CD14-positive monocyte (primary cell): ENCODE measurements around the gene FAM47E. TPM values are rescaled to one million over a fixed set of nuclear protein-coding genes. Genes with fewer than 3 reads are reported as not detected.

Source experiments
- DNase-seq, 3 donors: peaks; one replicate each; pipeline ENCODE4 v3.0.0-alpha.2; 2011 to 2022
- H2AFZ ChIP-seq: 2 replicates; pipeline ENCODE4 v1.6.0; 2012; ENCODE audit warnings: mild to moderate bottlenecking, low read depth, low read length, inconsistent platforms; ENCODE audit not compliant: insufficient read depth, poor library complexity, severe bottlenecking
- H3K27ac ChIP-seq, 2 donors: 1 replicate in 1 of 2; 2 replicates in 1 of 2; pipeline ENCODE4 v1.5.1; 2012 to 2013; ENCODE audit warnings: low read length in 2 of 2, control low read depth in 1 of 2, inconsistent platforms in 1 of 2, low read depth in 1 of 2, mild to moderate bottlenecking in 1 of 2
- H3K27me3 ChIP-seq, 2 donors: one replicate each; pipeline versions ENCODE4 v1.6.0 to v1.6.1; 2011 to 2013; ENCODE audit warnings: low read length in 2 of 2; ENCODE audit not compliant: control insufficient read depth in 2 of 2, insufficient read depth in 2 of 2
- H3K36me3 ChIP-seq, 2 donors: replicated peaks in 1 of 2; 1 replicate in 1 of 2; 2 replicates in 1 of 2; pipeline versions ENCODE4 v1.5.1 to v1.6.1; 2012 to 2013; ENCODE audit warnings: low read length in 2 of 2, control low read depth in 1 of 2, inconsistent platforms in 1 of 2, mild to moderate bottlenecking in 1 of 2; ENCODE audit not compliant: insufficient read depth in 2 of 2, control insufficient read depth in 1 of 2
- H3K4me1 ChIP-seq, 2 donors: 1 replicate in 1 of 2; 2 replicates in 1 of 2; pipeline versions ENCODE4 v1.5.1 to v1.6.1; 2012 to 2013; ENCODE audit warnings: low read length in 2 of 2, control low read depth in 1 of 2, inconsistent platforms in 1 of 2, mild to moderate bottlenecking in 1 of 2, moderate library complexity in 1 of 2; ENCODE audit not compliant: insufficient read depth in 2 of 2, control insufficient read depth in 1 of 2
- H3K4me2 ChIP-seq: replicated peaks from 2 replicates; pipeline ENCODE3; 2012; ENCODE audit warnings: low read length, moderate library complexity, mild to moderate bottlenecking; ENCODE audit not compliant: poor library complexity, severe bottlenecking; ENCODE audit errors: extremely low read depth
- H3K4me3 ChIP-seq, 3 experiments: fragments of 200-600 bp in 1 of 3; sonication (generic) in 1 of 3; replicated peaks in 1 of 3; 1 replicate in 2 of 3; 2 replicates in 1 of 3; pipeline ENCODE4 v1.5.1; 2011 to 2013; ENCODE audit warnings: low read length in 3 of 3, mild to moderate bottlenecking in 3 of 3, control low read depth in 2 of 3, low read depth in 2 of 3, inconsistent platforms in 1 of 3, moderate library complexity in 1 of 3
- H3K79me2 ChIP-seq: 2 replicates; pipeline ENCODE4 v1.6.0; 2012; ENCODE audit warnings: mild to moderate bottlenecking, control low read depth, inconsistent platforms, low read length, moderate library complexity; ENCODE audit not compliant: insufficient read depth
- H3K9ac ChIP-seq: 2 replicates; pipeline ENCODE4 v1.6.0; 2017; ENCODE audit warnings: low read length, mild to moderate bottlenecking; ENCODE audit not compliant: insufficient read depth, poor library complexity, severe bottlenecking
- H3K9me3 ChIP-seq, 2 donors: replicated peaks in 1 of 2; 1 replicate in 1 of 2; 2 replicates in 1 of 2; pipeline versions ENCODE4 v1.5.1 to v1.6.1; 2012 to 2013; ENCODE audit warnings: low read length in 2 of 2, control low read depth in 1 of 2; ENCODE audit not compliant: control insufficient read depth in 1 of 2, insufficient read depth in 1 of 2
- H4K20me1 ChIP-seq: 2 replicates; pipeline ENCODE4 v1.6.0; 2012; ENCODE audit warnings: mild to moderate bottlenecking, low read length, control low read depth, moderate library complexity; ENCODE audit not compliant: insufficient read depth
- H3K27ac Mint-ChIP-seq, 7 donors: one replicate each; pipeline ENCODE4 v1.8.0; 2020; ENCODE audit warnings: mild to moderate bottlenecking in 7 of 7, mixed read lengths in 7 of 7, moderate library complexity in 6 of 7, inconsistent platforms in 2 of 7
- H3K27me3 Mint-ChIP-seq, 3 donors: one replicate each; pipeline ENCODE4 v1.8.0; 2021 to 2022; ENCODE audit warnings: low read depth in 3 of 3, mild to moderate bottlenecking in 3 of 3, mixed read lengths in 3 of 3, moderate library complexity in 3 of 3, inconsistent platforms in 1 of 3
- H3K36me3 Mint-ChIP-seq, 2 donors: one replicate each; pipeline ENCODE4 v1.8.0; 2020; ENCODE audit warnings: mixed read lengths in 2 of 2, inconsistent platforms in 1 of 2, mild to moderate bottlenecking in 1 of 2
- H3K4me1 Mint-ChIP-seq: one replicate; pipeline ENCODE4 v1.8.0; 2020; ENCODE audit warnings: mild to moderate bottlenecking, mixed read lengths
- H3K4me3 Mint-ChIP-seq, 2 donors: one replicate each; pipeline ENCODE4 v1.8.0; 2020; ENCODE audit warnings: mild to moderate bottlenecking in 2 of 2, mixed read lengths in 2 of 2, moderate library complexity in 1 of 2
- H3K9me3 Mint-ChIP-seq, 7 donors: one replicate each; pipeline ENCODE4 v1.8.0; 2020 to 2022; ENCODE audit warnings: mixed read lengths in 7 of 7, mild to moderate bottlenecking in 6 of 7, moderate library complexity in 6 of 7, inconsistent platforms in 2 of 7
- WGBS: methylation state at CpG from one replicate; pipeline ENCODE4 v1.1.5; 2013; ENCODE audit warnings: missing lambda C conversion rate; ENCODE audit not compliant: insufficient coverage; 5-methylcytosine and 5-hydroxymethylcytosine counted together
- intact Hi-C, 2 donors: fragments of 100-400 bp; cut with micrococcal nuclease; formaldehyde crosslinking; loops; one replicate each; pipeline versions ENCODE4 v1.15.0 to v1.15.1; 2023
- polyA plus RNA-seq, 3 donors: library from polyadenylated mRNA; depleted of rRNA in 1 of 3; unstranded in 2 of 3; stranded (reverse) in 1 of 3; fragments of 300-500 nt in 2 of 3; fragments of >200 nt in 1 of 3; fragmentation: Illumina TruSeq in 2 of 3; gene quantifications; 1 replicate in 2 of 3; 2 replicates in 1 of 3; pipeline ENCODE4 v1.2.3, GENCODE V29; 2012 to 2021
- TF ChIP-seq, protein P1 (sequence below): fragments of 200-600 bp; IDR thresholded peaks from one replicate; pipeline ENCODE4 v1.8.0; 2022; ENCODE audit warnings: antibody characterized with exemption, mild to moderate bottlenecking

The FAM47E gene
- polyA plus RNA-seq, 3 donors = 0.31 TPM; not detected in 2

DNA sequence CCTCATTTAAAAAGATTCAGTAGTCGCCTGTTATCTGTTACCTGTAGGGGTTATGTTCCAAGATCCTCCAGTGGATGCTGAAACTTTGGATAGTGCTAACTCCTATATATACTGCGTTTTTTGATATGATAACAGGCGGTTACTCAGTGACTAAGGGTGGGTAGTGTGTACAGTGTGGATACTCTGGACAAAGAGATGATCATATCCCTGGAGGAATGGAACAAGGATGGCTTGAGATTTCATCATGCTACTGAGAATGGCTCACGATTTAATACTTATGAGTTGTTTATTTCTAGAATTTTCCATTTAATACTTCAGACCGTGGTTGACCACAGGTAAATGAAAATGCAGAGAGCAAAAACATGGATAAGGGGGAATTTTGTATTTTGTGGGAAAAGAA, 21.5 kb downstream of the FAM47E start:
- Histone ChIP-seq H3K9me3 (no peaks in the 10 kb centered on the region), H3K4me2 (no peak overlapping the region), H4K20me1 (no peaks in the 10 kb centered on the region), H3K27me3 (no peaks in the 10 kb centered on the region), H3K36me3 (no peaks in the 10 kb centered on the region), H2AFZ (no peak overlapping the region), H3K27ac (no peak overlapping the region), H3K4me1 (peaks cover 0 to 3% of the 10 kb centered on the region in 2 donors), H3K79me2 (no peaks in the 10 kb centered on the region), H3K4me3 (no peak overlapping the region), H3K9ac (no peak overlapping the region)
- Mint-ChIP-seq H3K36me3 (no peaks in the 10 kb centered on the region), H3K27ac (no peak overlapping the region), H3K27me3 (no peaks in the 10 kb centered on the region), H3K4me3 (no peak overlapping the region), H3K4me1 (peaks cover 17% of the 10 kb centered on the region), H3K9me3 (no peaks in the 10 kb centered on the region)
- TF ChIP-seq, protein P1, sequence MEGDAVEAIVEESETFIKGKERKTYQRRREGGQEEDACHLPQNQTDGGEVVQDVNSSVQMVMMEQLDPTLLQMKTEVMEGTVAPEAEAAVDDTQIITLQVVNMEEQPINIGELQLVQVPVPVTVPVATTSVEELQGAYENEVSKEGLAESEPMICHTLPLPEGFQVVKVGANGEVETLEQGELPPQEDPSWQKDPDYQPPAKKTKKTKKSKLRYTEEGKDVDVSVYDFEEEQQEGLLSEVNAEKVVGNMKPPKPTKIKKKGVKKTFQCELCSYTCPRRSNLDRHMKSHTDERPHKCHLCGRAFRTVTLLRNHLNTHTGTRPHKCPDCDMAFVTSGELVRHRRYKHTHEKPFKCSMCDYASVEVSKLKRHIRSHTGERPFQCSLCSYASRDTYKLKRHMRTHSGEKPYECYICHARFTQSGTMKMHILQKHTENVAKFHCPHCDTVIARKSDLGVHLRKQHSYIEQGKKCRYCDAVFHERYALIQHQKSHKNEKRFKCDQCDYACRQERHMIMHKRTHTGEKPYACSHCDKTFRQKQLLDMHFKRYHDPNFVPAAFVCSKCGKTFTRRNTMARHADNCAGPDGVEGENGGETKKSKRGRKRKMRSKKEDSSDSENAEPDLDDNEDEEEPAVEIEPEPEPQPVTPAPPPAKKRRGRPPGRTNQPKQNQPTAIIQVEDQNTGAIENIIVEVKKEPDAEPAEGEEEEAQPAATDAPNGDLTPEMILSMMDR = no peak
- DNase-seq = no peak
- WGBS = 100% methylated on average over 1 of the region's 5 CpGs
- intact Hi-C loops = no loop called here

DNA sequence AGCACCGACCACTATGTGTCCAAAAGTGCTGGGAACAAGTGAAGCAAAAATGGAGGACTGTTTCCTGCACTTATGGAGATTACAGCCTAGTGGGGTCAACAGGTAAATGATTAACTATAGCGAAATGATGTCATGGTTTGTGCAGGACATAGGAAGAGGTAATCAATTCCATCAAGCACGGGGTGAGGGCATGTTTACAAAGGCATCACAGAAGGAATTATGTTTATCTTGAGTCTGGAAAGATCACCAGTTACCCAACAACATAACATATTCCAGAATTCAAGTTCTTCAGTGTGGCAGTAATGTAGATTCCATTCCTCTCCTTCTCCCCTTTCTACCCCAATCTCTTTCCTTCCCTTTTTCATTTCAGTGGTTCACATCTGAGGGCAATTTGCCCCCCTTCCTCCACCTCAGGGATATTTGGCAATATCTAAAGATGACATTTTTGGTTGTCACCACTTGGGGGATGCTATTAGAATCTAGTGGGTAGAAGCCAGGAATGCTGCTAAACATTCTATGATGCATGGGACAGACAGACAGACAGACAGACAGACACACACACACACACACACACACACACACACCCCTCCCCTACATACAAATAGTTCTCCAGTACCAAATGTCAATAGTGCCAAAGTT, 24.1 kb downstream of the FAM47E start:
- H3K27ac ChIP-seq = no peak overlapping the region
- no peak for DNase-seq
- no peaks in the 10 kb centered on the region for H3K36me3 Mint-ChIP-seq
- H4K20me1 ChIP-seq = no peaks in the 10 kb centered on the region
- no peak overlapping the region for H3K4me2 ChIP-seq
- no peak overlapping the region for H3K9ac ChIP-seq
- intact Hi-C loops = no loop called here
- no peaks in the 10 kb centered on the region for H3K36me3 ChIP-seq
- H3K4me3 ChIP-seq = no peak overlapping the region
- H3K4me1 Mint-ChIP-seq = peaks cover 26% of the 10 kb centered on the region
- H3K9me3 ChIP-seq = no peaks in the 10 kb centered on the region
- no peak overlapping the region for H3K4me3 Mint-ChIP-seq
- no peak overlapping the region for H3K27ac Mint-ChIP-seq
- H2AFZ ChIP-seq = no peak overlapping the region
- TF ChIP-seq, protein P1 = no peak
- no peaks in the 10 kb centered on the region for H3K9me3 Mint-ChIP-seq
- no peaks in the 10 kb centered on the region for H3K27me3 Mint-ChIP-seq
- 100% methylated on average over 1 of the region's 3 CpGs for WGBS
- peaks cover 0 to 10% of the 10 kb centered on the region in 2 donors for H3K4me1 ChIP-seq
- no peaks in the 10 kb centered on the region for H3K27me3 ChIP-seq
- H3K79me2 ChIP-seq = no peaks in the 10 kb centered on the region
